RCC 7860 (cell line): Measurements from ENCODE around the gene DYTN.

Source experiments
- DNase-seq: peaks from one replicate; pipeline ENCODE4 v3.0.0-alpha.2; 2015; ENCODE audit warnings: low spot score
- FAIRE-seq: peaks from 2 replicates; lab custom pipeline; 2012; peaks lifted over from hg19 to GRCh38; lab: Jason Lieb, UNC

The DYTN gene

GRCh38 chr2:206700156-206700555 lies 18.0 kb downstream of the DYTN start:
- DNase-seq, result no peak
- no peak for FAIRE-seq

GRCh38 chr2:206698811-206699210 lies 19.4 kb downstream of the DYTN start:
- FAIRE-seq (no peak), DNase-seq (no peak)

GRCh38 chr2:206696910-206697309 lies 21.3 kb downstream of the DYTN start:
- FAIRE-seq (no peak), DNase-seq (no peak)

- FAIRE-seq (peak; percentile 75), DNase-seq (peak; percentile 43)
Measured at GRCh38 chr2:206693399-206694137, 24.6 kb downstream of the DYTN start.

- FAIRE-seq, result no peak
Measured at GRCh38 chr2:206692971-206693370, 25.2 kb downstream of the DYTN start.

GRCh38 chr2:206688990-206689389 lies 29.2 kb downstream of the DYTN start:
- FAIRE-seq, result no peak
- no peak for DNase-seq

More at GRCh38 chr2:206692971-206693370, 25.2 kb downstream of the DYTN start:
- no peak for DNase-seq

GRCh38 chr2:206688453-206688852 lies 29.7 kb downstream of the DYTN start:
- DNase-seq, result no peak
- no peak for FAIRE-seq

- FAIRE-seq, result no peak
Measured at GRCh38 chr2:206683546-206683945, 34.6 kb downstream of the DYTN start.

GRCh38 chr2:206670531-206671319 lies 47.5 kb downstream of the DYTN start:
- DNase-seq, result no peak
- FAIRE-seq, result no peak

More at GRCh38 chr2:206683546-206683945, 34.6 kb downstream of the DYTN start:
- DNase-seq, result no peak

GRCh38 chr2:206665251-206665650 lies 52.9 kb downstream of the DYTN start:
- DNase-seq, result no peak
- peak; percentile 75 for FAIRE-seq

- FAIRE-seq, result no peak
- DNase-seq, result no peak
Measured at GRCh38 chr2:206657087-206657486, 61.1 kb downstream of the DYTN start.

- no peak for FAIRE-seq
Measured at GRCh38 chr2:206647985-206648384, 70.2 kb downstream of the DYTN start.

GRCh38 chr2:206642075-206643025 lies 75.8 kb downstream of the DYTN start, which contains the start of gene FAM237A:
TSS of gene FAM237A (plus strand) at chr2:206642487. CDS start at chr2:206644237, 1,750 bp downstream.
- DNase-seq (no peak), FAIRE-seq (no peak)

More at GRCh38 chr2:206647985-206648384, 70.2 kb downstream of the DYTN start:
- no peak for DNase-seq

GRCh38 chr2:206641226-206641625 lies 77.0 kb downstream of the DYTN start:
- FAIRE-seq, result no peak
- no peak for DNase-seq

- DNase-seq (no peak), FAIRE-seq (no peak)
Measured at GRCh38 chr2:206639636-206640035, 78.6 kb downstream of the DYTN start.

GRCh38 chr2:206635015-206635414 lies 83.2 kb downstream of the DYTN start:
- FAIRE-seq (no peak), DNase-seq (no peak)

- DNase-seq (no peak), FAIRE-seq (no peak)
Measured at GRCh38 chr2:206631340-206631739, 86.9 kb downstream of the DYTN start.

GRCh38 chr2:206627632-206628031 lies 90.6 kb downstream of the DYTN start:
- FAIRE-seq (no peak), DNase-seq (no peak)

GRCh38 chr2:206626108-206626507 lies 92.1 kb downstream of the DYTN start:
- FAIRE-seq, result no peak
- no peak for DNase-seq

GRCh38 chr2:206619011-206619410 lies 99.2 kb downstream of the DYTN start:
- no peak for FAIRE-seq

GRCh38 chr2:206616151-206616550 lies 102.0 kb downstream of the DYTN start:
- no peak for FAIRE-seq
- no peak for DNase-seq

More at GRCh38 chr2:206619011-206619410, 99.2 kb downstream of the DYTN start:
- no peak for DNase-seq
